ENCODE results near the gene MTHFD1L.
"Not testable (repeated sequence)": the region's sequence is repeated elsewhere in the genome, so short reads cannot be mapped to it uniquely, and the experiment has no call there.

The MTHFD1L gene

DNA sequence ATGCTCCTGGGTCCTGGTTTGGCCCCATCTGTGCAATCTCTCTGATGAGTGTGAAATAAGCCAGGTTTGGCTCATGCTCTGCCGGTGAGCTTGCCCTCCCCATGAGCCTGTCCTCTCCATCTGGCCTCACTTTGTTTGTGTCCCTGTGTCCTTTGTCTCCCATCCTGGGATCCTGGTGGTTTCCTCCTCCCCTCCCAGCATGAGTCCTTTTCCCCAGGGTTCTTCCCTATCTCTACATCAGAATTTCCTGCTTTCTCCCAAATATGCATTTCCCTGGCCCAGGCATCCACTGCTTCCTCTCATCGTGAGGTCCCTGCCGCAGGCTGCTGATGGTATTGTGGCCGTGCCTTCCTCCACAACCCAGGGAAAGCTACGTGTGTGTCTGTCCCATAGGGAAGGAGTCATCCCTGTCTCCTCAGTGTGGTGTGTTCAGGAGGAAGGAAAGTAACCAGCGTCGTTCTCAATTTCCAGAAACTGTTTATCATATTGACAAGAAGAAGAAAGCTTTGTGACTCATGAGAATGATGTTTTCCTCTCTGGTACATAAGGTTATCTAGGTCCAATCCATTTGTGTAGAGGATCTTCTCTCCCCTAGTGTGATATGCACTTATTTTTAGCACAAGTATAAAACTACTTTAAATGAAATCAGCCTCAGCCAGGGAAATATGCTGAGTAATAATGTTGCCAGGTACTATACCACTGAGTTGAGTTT, 180.2 kb downstream of the MTHFD1L start:
- not testable (repeated sequence) for DNase-seq

DNA sequence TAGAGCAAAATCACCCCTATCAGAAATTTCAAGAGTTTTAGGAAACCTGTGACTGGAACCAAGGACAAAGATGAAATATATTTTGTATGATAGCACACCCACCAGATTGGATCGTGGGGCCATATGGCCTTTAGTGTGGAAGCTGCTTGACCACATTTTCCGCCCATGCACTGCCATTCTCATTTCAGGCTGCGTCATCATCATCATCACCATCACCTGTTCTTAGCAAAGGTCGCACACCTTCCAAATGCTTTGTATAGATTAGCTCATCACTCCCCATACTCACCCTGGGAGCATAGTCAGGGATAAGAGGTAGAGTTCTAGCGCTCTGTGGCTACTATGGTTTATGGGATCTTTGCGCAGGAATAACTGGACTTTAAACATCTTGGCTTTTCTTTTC, 185.7 kb downstream of the MTHFD1L start:
- no peak for DNase-seq

- DNase-seq: no peak
Measured at GRCh38 chr6:151052021-151052646, 186.6 kb downstream of the MTHFD1L start.

DNA sequence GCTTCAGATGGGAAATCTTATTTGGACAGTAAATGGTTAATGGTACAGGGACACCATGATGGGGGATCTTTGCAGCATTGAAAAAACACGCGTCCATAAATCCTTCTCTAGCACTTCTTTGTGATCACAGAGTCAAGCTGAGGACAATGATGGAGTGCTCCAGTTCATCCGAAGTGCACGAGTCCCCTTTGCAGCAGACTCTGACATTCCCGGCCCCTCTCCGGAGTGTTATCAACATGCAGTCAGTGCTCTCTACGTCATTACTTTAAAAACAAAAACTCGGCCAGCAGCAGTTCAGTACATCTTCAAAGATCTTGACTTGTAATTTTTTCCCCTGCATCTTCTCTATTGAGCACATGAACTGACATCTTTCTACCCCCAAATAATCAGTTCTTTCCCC, 188.8 kb downstream of the MTHFD1L start:
- DNase-seq: no peak

DNA sequence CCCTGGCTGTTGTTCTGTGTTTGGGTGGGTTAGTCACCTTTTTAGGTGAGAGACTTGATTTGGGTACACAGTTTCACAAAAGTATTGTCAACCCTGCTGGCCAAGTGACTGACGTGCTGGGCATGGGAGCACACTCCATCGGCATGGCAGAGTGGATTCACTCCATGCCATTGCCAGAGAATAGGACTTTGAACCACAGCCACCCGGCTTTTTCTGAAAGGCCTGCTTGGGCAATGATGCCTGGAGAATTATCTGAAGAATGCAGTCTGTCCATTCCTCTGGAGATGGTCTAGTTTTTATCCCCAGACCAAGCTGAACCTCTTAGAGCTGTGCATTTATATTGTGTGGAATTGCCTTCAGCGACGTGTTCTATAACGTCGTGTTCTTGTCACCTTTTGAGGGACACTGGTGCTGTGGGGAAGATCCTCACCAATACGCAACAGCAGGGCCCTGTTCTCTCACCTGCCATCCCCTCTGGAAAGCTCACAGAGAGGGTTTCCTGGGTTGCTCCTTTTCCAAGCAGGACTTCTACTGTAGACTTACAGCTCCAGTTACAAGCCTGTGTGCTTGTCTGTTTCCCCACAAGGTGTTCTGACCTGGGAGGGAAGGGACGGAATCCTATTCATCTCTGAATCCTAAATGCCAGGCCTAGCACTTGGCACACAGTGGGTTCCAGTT, 190.9 kb downstream of the MTHFD1L start:
- no peak for DNase-seq

DNA sequence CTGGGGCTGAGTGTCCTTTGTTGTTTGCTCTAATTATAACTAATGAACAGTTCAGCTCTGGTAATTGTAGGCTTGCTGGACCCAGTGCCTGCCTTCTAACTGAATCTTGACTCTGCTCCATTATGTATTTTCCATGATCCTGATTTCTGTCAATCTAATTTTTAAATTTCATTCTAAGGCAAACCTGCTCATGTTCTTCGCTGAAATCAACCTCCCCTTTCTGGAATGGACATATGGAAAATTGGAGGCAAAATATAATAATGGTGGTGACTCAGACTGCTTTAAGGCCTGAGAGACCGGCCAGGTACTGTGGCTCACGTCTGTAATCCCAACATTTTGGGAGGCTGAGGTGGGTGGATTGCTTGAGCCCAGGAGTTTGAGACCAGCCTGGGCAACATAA, 191.6 kb downstream of the MTHFD1L start:
- DNase-seq: no peak

- no peak for DNase-seq
Measured at GRCh38 chr6:151058021-151058733, 192.7 kb downstream of the MTHFD1L start.

DNA sequence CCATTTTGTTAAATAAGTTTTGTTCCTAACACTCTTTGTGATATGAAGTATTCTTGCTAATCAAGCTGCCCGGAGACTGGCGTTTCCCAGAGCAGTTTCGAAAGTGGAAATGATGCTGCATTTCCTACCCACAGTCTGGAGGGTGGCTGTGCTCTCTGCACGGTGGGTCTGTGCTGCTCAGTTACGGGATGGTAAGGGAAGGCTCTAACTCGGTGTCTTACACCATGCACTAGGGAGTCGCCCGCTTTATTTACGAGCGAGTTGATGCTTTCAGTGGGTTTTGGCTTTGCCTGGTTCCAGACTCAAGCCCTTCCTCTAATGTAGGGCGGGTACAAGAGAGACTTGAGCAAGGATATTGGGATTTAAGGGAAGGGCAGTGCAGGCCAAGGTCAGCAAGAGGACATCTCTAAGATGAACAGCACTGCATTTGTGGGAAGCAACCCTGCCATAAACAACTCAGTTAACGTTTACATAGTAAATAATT, 194.2 kb downstream of the MTHFD1L start:
- DNase-seq: no peak

DNA sequence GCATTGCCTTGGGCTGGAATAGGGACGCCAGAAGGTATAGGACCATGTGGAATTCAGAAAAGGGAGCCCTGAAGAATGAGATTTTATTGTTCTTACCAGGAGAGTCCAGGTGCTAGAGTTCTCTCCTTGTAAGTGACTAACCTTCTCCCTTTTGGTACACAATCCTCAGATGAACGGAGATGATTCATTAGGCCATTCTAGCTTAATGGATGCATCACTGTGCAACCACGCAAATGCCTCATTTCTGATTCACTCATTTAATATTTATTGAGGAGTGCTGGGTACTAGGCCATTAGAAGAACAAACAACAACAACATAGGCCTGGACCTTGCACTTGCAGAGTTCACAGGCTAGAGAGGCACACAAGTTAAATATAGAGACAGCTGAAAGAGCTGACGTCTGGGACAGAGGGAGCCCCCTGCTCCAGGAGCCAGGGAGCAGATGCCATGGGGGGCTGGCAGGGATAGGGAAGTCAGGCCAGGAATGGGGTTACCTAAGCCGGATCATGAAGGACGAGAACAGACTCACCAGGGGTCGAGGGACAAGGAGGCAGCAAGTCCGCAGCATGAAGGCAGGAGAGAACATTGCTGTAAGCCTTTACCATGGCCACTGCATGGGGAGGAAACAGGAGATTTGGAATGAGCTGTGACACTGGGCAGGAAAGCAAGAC, 194.7 kb downstream of the MTHFD1L start:
- no peak for DNase-seq

GRCh38 chr6:151060766-151061531, 195.4 kb downstream of the MTHFD1L start:
- no peak for DNase-seq

DNA sequence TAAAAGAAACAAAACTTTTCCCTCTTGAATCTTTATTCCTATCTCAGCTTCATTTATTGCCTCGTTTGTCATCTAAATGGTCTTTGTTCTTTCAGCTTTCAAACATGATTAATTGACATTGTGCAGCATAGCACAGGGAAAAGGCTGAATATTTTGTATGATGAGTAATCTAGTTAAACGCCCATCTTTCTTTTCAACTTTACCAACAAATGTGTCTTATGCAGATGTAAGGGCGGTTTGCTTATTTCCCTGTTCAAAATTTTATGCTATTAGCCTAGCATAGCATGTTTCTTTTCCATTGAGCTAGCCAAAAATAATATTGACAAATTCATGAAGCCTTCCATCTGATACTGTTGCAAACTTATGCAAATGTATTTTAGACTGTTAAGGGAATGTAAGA, 197.8 kb downstream of the MTHFD1L start:
- no peak for DNase-seq

GRCh38 chr6:151063842-151064647, 198.5 kb downstream of the MTHFD1L start:
- no peak for DNase-seq

- no peak for DNase-seq
Measured at GRCh38 chr6:151065027-151065815, 199.7 kb downstream of the MTHFD1L start.

DNA sequence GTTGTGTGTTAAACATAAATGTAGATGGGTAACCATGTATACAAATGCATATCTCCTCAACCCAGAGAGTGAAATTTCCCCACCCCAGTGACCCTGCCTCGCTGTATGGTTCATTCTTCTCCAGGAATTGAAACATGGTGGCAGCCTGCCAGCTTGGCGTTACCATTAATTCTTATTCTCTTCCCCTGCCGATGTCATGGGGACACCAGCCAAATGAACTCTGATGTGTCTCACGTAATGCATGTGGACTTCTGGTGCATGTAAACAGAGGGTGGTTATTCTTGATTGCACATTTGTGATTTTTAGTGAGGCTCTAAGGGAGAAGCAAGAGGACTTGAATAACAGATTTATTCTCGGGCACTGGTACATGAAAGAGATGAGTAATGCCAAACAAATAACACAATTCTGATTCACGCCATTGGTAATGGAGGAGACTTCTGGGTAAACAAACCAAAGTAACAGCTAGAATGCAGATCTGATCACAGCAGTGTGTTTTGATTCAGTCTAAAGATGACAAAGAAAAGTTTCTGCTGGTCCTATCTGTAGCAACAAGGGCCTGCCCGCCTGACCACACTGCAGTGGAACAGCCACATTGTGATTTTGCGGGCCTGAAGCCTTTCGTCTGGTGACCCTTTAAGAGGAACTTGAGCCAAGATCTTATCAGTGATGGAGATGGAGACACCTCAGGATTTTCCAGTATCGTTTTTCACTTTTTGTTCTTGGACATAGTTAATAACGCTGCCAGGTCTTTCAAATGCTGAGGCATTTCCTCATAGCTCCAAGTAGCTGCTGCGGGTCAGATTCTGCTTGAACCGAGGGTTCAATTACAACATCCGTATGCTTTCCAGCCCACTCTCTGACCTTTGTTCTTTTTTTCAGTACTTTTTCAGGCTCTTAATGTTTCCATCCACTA, 202.4 kb downstream of the MTHFD1L start:
- DNase-seq: no peak

DNA sequence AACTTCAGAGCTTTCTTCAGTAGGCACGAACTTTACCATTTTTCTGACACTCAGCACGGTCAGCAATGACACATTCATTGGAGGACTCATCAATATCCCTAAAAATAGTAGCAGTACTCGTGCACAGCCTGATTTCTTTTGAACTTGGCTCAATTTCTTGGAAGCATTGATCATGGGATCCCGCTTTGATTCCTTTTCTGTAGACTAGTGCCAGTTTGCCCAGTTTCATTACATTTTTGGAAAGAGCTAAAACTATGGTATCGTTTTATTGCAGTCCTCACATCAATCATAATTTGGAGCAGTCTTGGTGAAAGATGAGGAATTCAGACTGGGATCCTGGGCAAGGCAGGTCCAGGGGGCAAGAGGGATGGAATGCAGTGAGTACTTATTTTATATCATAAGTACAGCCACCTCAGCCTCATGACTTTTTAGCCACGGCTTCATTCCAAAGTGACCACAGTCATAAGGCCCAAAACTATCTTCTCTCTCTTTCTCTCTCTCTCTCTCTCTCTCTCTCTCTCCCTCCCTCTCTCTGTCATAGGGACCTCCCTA, 203.3 kb downstream of the MTHFD1L start:
- no peak for DNase-seq

- no peak for DNase-seq
Measured at GRCh38 chr6:151069641-151070040, 204.1 kb downstream of the MTHFD1L start.

GRCh38 chr6:151070631-151071051, 205.1 kb downstream of the MTHFD1L start:
- no peak for DNase-seq

DNA sequence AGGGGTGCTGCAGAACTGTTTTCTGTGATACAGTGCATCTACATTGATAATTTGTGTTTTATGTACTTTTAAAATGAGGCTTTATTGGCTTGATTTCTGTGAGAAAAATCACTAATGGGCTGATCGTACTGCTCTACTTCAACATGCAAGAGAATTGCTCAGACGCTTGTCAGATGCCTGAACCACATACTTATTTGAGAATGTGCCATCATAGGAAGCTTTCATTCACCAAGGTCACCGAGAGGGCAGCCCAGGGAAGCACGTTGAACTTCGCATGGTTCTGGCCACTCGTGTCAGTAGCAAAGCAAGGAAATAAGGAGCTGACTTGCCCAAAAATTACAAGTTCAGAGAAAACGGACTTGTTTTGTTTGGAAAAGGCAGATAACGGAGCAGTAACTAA, 205.8 kb downstream of the MTHFD1L start:
- no peak for DNase-seq

DNA sequence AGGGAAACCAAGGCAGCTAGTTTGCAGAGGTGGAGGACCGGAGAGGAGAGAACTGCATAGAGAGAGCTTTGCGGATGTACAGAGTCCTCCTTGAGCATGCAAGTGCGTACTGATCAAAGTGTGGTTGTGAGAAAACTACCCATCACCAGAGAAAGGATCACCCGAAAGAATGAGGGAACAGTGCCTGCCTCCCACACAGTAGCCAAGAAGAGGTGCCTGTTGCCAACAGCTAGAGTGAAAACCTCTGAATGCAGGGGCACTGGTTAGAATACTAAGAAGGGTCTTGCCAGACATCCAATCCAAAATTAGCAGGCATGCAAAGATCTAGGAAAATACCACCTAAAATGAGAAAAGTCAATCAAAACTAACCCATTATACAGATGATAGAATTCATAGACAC, 207.6 kb downstream of the MTHFD1L start:
- DNase-seq: no peak
